Kidney capillary endothelial cell (primary cell): ENCODE measurements around the gene PTF1A.

ENCODE experiments used
- DNase-seq: peaks from one replicate; pipeline ENCODE4 v3.0.0-alpha.2; 2018; ENCODE audit warnings: low spot score

Gene PTF1A

DNA sequence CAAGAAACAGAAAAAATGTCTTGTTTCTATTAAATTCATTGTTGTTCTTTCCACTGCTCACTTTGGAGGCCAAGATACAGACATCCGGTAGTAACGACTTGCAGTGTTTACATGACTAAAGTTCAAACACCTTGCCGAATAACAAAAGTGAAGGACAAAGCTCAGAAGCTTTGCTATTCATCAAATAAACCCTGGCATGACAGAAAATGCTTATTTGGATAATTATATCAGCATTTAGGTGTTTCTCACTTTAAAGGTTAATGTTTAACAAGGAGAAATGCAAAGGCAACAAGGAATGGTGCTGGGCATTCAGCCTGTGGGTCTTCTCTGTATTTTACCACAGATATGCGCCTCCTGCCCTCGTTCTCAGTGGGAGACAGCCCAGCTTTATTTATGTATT lies 5.4 kb upstream of the PTF1A start:
- no peak for DNase-seq

DNA sequence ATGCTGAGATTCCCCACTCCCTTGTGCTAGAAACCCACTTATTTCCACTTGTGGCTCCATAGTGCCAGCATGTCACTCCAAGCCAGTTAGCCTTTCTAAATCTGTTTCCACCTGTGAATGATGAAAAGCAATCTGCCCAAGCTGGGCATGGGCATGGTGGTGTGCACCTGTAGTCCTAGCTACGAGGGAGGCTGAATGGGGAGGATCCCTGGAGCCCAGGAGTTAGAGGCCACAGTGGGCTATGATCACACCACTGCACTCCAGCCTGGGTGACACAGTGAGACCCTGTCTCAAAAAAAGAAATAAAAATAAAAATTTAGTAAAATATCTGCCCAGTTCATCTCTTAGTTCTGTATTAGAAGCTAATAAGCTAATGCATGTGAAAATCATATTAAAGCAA lies 5.0 kb upstream of the PTF1A start:
- no peak for DNase-seq

DNA sequence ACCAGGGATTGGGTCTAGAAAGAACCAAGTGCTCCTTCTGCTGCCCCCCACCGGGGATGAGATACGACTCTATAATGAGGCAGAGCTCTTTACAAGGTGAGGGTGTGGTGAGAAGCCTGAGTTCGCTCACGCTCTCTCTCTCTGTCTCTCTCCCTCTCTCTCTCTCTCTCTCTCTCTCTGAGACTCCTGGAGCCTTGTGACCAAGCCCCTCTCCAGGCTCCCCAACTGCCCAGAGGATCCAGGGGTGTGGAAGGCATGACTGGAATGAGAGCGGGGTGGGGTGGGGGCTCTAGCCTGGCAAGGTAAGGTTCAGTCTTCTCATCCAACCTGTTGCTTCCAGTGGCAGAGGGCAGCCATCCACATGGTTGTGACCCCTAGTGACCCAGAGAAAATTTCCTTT lies 3.1 kb upstream of the PTF1A start:
- DNase-seq, result no peak

DNA sequence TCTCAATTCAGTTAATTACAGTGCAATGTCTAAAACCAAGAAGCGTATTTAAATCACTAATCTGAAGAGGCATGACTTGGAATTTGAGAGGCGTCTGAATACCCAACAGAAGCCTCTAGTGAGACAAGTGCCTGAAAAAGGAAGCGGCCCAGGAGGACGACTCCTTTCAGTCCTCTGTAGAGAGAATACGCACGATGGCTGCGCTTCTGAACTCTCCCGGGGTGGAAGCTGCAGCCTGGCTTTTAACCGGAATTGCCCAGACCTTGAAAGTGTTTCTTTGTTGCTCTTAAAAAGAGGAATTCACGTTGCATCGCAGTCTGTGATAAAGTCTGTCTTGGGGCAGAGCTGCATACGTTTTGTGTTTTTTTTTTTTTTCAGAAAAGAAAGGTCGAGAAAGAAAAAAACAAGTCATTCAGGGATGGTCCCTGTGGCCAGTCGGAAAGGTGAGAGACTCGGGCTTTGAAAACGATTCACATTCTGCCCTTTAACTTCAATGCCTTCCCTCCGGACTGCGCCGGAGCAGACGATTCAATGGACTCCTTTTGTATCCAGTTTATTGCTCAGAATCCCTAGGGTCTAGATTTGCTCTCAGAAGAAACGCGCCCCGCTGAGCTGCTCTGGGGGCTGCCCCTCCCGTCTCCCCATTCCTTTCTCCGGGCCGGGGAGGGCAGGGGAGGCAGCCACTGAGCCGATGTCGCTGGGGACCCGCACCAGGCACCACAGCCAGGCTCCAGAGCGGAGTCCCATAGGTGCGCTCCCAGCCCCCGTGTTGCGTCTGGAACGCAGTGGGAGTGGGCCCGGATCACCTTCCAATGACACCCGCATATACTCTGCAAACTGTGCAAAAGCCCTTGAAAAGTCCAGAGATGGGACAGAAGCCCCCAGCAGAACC lies 994 bp upstream of the PTF1A start:
- no peak for DNase-seq

GRCh38 chr10:23192712-23193434 lies 761 bp downstream of the PTF1A start:
- no peak for DNase-seq

DNA sequence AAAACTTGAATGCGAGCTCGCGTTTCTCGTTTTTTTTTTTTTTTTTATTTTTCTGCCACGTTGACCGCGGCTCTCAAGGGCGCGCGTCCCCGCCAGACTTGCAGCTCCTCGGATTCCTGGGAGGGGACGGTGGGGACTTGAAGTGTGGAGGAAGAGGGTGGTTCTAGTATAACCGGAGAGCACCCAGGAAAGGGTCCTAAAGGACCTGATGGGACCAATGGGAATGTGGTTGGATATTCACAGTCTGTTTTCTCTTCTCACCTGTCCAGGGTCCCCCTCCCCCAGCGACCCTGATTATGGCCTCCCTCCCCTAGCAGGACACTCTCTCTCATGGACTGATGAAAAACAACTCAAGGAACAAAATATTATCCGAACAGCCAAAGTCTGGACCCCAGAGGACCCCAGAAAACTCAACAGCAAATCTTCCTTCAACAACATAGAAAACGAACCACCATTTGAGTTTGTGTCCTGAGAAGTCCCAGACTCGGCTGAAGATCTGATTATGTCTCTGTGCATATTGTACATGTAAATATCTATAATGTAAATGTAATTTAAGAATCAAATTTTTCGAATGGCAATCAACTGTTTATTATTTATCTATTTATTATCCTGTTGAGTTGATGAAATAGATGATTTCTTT lies 1.4 kb downstream of the PTF1A start:
- no peak for DNase-seq

DNA sequence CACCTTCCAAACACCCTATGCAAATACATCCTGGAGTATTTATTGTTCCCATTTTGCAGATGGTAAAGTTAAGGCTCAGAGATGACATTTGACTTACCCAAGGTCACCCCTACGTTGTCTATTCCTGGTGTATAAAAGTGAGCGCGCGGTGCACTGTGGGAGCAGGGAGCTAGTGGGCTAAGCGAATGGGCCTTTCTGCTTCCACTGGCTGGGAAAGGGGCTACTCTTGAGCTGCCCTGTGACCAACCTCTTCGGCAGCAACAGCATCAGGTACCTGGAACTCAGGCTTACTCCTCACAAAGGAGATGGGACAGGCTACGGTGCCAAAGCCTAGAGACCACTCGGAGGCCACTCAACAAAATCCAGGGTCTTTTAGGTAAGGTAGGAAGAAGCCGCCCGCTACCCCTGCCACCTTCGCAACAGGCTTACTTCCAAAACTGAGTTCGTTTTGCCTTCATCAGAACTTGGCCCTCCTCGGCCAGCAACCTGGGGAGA lies 2.4 kb downstream of the PTF1A start:
- DNase-seq, result no peak

DNA sequence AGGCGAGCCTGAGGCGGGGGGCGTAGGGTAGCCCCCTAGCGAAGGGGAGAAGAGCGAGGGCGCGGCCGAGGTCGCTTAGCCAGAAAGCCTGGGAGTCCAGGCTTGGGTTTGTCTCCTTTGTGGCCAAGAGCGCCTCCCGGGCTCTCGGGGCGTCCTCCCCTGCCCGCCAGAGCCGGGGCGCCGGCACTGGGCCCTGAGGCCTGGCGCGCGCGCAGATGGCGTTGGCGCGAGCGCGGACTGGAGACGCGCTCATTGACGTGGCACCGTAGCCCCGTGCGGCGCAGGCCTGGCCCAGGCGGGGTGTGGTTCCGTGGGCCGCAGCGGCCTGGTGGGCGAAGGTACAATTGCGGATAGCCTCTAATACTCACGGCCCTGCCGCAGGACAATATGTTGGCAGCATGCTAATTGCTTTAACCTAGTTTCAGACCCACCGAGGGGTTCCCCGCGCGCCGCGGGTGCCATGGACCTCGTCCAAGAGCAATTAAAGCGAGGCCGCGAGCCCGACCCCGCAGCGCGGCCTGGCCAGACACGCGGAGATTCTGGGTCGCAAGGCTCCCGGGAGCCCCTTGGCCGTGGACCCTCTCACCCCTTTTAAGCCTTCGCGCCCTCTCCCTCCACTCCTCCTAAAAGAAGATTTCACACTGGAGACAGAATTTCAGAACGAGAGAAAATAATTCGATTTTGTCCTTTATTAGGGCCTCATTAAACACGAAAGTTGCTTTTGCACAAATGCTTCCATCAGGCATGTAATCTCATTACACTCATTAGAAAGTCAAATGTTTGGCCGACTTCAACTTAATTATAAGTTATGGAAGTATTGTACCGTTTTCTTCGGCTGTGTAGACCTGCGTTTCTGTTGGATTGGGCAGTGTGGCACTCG lies 3.1 kb downstream of the PTF1A start:
- DNase-seq, result no peak

DNA sequence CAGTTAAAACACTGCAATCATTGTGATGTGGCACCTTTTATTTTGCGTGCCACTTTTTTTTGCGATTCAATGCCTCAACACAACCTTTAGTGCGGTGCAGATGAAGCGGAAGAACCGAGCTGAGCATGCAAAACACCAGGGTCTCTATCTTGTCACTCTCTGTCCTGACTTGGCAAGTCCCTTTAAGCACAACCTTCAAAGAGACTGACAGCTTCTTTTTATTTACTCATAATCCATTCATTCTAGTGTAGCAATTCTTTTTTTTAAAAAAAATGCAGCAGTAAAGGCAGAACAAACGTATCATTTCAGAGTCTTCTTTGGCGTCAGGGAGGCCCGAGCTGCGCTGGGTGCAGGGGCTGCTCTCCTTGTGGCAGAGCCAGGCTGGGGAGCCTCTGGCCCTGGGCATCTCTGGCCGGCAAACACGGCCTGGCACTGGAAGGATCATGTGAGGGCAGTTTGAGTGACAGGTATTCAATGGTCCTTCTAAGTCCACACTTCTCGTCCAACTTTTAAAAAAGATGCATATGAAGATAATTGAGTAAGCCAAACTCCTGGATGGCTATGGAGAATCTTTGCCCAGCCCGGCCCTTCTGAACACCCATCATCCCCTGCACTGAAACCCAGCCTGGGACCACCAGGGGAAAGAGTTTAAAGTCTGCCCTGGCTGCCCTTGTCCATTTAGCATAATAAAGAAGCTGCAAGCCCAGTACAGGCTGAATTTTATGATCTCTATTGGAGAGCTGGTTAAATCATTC lies 3.9 kb downstream of the PTF1A start:
- DNase-seq, result no peak

DNA sequence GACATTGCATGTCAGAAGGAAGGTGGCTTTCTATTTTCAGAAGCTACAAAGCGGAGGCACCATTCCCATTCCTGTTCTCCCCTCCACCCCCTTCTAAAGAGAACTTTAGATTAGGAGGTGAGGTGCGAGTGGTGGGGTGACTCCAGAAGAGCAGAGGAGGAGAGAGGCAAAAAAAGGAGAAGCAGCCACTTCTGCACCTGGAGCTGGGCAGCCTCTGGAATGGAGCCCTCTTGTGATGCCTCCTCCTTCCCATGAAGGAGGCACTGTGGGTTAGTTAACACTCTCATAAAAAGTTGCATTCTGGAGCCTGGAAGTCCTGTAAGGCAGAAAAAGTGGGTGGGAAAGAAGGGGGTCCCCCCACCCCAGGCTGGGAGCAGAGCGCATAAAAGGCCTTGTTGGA lies 4.8 kb downstream of the PTF1A start:
- no peak for DNase-seq

DNA sequence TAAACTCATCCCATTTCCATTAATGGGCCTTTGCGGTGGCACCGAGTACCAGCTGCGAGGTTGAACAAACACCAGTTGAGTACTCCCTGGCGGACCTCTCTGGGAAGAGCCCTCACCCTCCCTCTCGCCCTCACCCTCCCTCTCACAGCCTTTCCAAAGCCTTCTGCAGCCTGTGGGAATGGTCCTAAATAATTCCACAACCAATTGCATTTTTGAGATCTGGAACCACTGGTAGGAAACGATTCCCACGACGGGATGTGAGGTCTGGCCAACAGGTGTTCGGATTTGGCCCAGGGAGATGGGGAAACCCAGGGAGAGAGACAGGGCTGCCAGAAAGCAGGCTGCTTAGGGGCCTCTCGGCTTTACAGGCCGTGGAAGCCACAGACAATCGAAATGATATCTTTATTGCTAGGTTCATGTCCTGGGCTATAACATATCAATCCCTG lies 5.3 kb downstream of the PTF1A start:
- DNase-seq, result no peak

GRCh38 chr10:23198610-23198939 lies 6.5 kb downstream of the PTF1A start:
- DNase-seq, result no peak

DNA sequence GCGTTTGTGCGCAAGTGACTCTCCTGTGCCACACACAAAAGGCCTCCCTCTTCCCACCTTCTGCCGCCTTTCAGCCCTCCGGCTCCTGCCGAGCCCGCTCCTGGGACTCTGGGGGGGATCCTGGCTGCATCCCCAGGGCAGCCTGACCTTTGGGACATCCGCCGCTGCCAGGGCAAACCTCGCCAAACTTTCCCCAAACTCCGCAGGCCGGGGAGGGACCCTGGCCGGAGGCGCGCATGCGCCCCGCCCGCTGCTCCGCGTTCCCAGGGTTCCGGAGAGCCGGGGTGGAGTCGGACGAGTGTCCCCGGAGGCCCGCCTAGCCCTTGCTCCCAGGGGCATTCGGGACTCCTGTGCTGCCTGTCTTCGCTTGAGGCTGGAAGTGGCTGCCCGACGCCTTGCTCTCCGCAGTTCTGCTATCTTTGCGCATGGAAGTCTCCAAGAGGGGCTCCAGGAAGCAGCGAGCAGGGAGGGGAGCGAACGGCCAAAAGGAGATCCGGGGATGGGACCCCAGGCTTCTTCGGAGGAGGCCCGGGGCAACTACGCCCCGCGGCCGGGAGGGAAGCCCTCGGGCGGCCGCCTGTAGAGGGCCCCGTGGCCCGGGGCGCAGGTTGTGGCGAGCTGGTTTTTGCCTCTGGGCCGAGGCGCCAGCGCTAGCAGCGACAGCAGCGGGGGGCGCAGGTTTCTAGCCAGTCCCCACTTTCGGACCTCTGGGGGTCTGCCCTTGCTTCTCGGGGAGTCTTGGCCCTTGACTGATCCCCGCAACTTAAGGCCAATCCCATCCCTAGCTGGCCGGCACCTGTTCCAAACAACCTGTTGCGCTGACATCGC lies 7.0 kb downstream of the PTF1A start:
- no peak for DNase-seq

DNA sequence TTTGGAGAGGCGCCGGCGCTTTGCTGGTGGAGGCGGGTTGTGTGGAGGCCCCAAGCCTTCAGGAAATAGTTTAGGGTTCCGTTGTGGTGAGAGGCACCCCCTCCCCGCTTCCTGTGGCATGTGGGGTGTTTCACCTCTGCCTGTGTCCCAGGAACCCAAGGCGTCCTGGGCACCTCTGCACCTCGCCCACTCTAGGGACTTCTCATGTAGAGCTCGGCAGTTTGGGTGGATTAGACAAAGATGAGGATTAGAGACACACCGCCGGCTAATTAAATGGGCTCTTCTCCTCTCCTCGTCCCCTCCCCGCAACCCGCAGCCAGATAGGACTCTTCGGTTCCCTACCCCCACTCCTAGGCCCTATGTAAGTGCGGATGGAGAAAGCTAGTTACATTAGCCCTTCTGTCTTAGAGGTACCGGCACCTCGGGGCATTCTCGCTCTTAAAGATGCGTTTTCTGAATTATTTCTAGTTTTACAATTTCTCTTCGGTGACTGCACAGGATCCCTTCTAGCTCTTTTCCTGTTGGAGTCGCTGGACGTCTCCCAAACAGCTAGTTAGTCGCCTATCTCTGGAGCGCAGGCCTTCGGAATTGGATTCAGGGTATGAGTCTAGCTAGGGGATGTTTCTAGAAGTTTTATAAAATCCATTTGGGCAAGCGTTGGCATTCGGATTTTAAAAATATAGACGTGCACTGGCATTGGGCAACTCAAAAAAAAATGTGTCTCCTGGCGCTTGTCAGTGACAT lies 7.8 kb downstream of the PTF1A start:
- DNase-seq, result no peak

GRCh38 chr10:23200586-23200985 lies 8.5 kb downstream of the PTF1A start:
- no peak for DNase-seq

DNA sequence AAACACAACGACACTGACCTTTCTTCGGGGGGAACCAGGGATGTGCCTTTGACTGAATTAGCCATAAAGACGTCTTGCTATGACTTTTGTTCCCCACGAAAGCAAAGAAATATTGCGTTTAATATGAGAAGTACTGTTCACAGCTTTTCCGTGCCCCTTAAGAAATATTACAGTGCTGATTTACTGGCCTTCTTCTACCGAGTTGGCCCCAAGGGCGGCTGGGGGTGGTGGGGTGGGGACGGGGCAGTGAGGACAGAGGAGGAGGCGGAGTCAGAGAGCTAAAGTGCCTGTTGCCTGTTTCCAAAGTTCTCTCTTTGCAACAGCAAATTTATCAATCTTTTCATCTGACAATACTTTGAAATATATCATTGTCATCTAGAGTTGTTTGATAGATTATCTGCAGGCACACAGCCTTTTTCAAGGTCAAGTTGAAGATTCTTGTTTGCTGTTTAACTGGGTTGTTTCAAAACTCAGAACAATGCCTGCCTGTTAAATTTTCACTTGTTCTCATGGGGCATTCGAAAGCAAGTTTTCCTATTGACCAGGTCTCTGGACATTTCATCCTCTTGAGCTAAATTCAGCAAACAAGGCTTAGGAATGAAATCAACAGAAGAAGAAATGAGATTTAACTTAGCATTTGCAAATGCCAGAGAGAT lies 9.0 kb downstream of the PTF1A start:
- DNase-seq, result no peak

DNA sequence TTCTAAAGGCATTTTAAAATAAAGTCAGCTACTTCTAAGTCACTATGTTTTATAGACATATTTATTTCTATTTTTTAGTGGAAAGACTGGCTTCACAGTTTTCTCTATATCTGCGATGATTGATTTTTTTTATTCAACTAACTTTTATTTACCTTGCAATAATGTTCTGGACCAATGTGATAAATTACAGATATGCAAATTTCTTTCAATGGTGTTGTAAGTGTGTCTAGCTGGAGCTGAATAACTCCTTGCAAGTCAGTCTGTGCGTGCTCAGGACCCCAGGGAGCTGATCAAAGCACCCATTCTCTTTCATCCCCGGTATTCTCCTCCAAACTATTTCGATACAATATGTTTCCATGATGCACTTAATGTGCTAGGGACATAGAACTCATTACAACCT lies 9.7 kb downstream of the PTF1A start:
- DNase-seq, result no peak

- DNase-seq, result no peak
Measured at GRCh38 chr10:23202779-23203178, 10.7 kb downstream of the PTF1A start.
